ENCODE data around the gene SLC35A1.

GRCh38 chr6:87426789-87427188, 46.0 kb upstream of the SLC35A1 start:
- TF ChIP-seq, protein P1, sequence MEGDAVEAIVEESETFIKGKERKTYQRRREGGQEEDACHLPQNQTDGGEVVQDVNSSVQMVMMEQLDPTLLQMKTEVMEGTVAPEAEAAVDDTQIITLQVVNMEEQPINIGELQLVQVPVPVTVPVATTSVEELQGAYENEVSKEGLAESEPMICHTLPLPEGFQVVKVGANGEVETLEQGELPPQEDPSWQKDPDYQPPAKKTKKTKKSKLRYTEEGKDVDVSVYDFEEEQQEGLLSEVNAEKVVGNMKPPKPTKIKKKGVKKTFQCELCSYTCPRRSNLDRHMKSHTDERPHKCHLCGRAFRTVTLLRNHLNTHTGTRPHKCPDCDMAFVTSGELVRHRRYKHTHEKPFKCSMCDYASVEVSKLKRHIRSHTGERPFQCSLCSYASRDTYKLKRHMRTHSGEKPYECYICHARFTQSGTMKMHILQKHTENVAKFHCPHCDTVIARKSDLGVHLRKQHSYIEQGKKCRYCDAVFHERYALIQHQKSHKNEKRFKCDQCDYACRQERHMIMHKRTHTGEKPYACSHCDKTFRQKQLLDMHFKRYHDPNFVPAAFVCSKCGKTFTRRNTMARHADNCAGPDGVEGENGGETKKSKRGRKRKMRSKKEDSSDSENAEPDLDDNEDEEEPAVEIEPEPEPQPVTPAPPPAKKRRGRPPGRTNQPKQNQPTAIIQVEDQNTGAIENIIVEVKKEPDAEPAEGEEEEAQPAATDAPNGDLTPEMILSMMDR (IDR thresholded peaks at IDR 0.05; ENCODE audit: low read depth, low read length) = no peak
- TF ChIP-seq POLR2A (IDR thresholded peaks at IDR 0.05; ENCODE audit: extremely low read depth, insufficient read length) = no peak

All from NB4 (cell line).